Islet of Langerhans (tissue), 1 donor: ENCODE results near the gene TTC7B.

ENCODE experiments used
- FAIRE-seq: peaks from one replicate; lab custom pipeline; 2011; peaks lifted over from hg19 to GRCh38; lab: Jason Lieb, UNC

TTC7B gene

GRCh38 chr14:90775441-90775840, 40.8 kb downstream of the TTC7B start:
- no peak for FAIRE-seq

GRCh38 chr14:90774316-90774715, 41.9 kb downstream of the TTC7B start:
- FAIRE-seq = no peak

- no peak for FAIRE-seq
These were observed 42.5 kb downstream of the TTC7B start for GRCh38 chr14:90773705-90774104.

- no peak for FAIRE-seq
These were observed 43.1 kb downstream of the TTC7B start for GRCh38 chr14:90773196-90773486.

- no peak for FAIRE-seq
These were observed 48.3 kb downstream of the TTC7B start for GRCh38 chr14:90767899-90768298.

- no peak for FAIRE-seq
These were observed 55.5 kb downstream of the TTC7B start for GRCh38 chr14:90760591-90761316.

- FAIRE-seq = no peak
These were observed 56.2 kb downstream of the TTC7B start for GRCh38 chr14:90760078-90760444.

- no peak for FAIRE-seq
These were observed 56.7 kb downstream of the TTC7B start for GRCh38 chr14:90759370-90760077.

GRCh38 chr14:90758959-90759358, 57.3 kb downstream of the TTC7B start:
- no peak for FAIRE-seq

- no peak for FAIRE-seq
These were observed 58.0 kb downstream of the TTC7B start for GRCh38 chr14:90758028-90758889.

- FAIRE-seq = no peak
These were observed 58.8 kb downstream of the TTC7B start for GRCh38 chr14:90757452-90757851.

- FAIRE-seq = no peak
These were observed 59.4 kb downstream of the TTC7B start for GRCh38 chr14:90756755-90757345.

- no peak for FAIRE-seq
These were observed 60.4 kb downstream of the TTC7B start for GRCh38 chr14:90755661-90756304.

GRCh38 chr14:90753456-90754005, 62.7 kb downstream of the TTC7B start:
- no peak for FAIRE-seq

GRCh38 chr14:90750701-90751100, 65.5 kb downstream of the TTC7B start:
- no peak for FAIRE-seq

GRCh38 chr14:90750191-90750590, 66.0 kb downstream of the TTC7B start:
- FAIRE-seq = no peak

- no peak for FAIRE-seq
These were observed 68.3 kb downstream of the TTC7B start for GRCh38 chr14:90747909-90748308.

GRCh38 chr14:90743826-90744225, 72.4 kb downstream of the TTC7B start:
- FAIRE-seq = no peak

- FAIRE-seq = no peak
These were observed 72.8 kb downstream of the TTC7B start for GRCh38 chr14:90743425-90743824.

- no peak for FAIRE-seq
These were observed 73.5 kb downstream of the TTC7B start for GRCh38 chr14:90742729-90743128.

- no peak for FAIRE-seq
These were observed 74.0 kb downstream of the TTC7B start for GRCh38 chr14:90742252-90742651.

- FAIRE-seq = no peak
These were observed 74.6 kb downstream of the TTC7B start for GRCh38 chr14:90741682-90741946.
